H1 (cell line): ENCODE measurements around the gene FGF4.

Experiments
- CTCF ChIP-seq, 3 experiments: IDR thresholded peaks; 1 replicate in 2 of 3; 2 replicates in 1 of 3; pipeline versions ENCODE4 v1.5.1 to v1.6.1; 2011; ENCODE audit warnings: low read length in 3 of 3, mild to moderate bottlenecking in 3 of 3, inconsistent platforms in 2 of 3, low read depth in 1 of 3, moderate library complexity in 1 of 3; ENCODE audit not compliant: insufficient read depth in 1 of 3; ENCODE audit errors: control extremely low read depth in 1 of 3
- EZH2 ChIP-seq: fragments of 200-600 bp; sonication (generic); IDR thresholded peaks from 2 replicates; pipeline ENCODE4 v1.7.1; 2012; ENCODE audit warnings: low read depth, mild to moderate bottlenecking, moderate library complexity, low read length, inconsistent platforms; ENCODE audit not compliant: severe bottlenecking
- GABPA ChIP-seq: IDR thresholded peaks from 2 replicates; pipeline ENCODE4 v1.6.1; 2011; ENCODE audit warnings: mild to moderate bottlenecking, low read length, moderate library complexity, borderline replicate concordance; ENCODE audit not compliant: insufficient read depth
- POLR2A ChIP-seq, 2 experiments: IDR thresholded peaks; 1 replicate in 1 of 2; 2 replicates in 1 of 2; pipeline ENCODE4 v1.6.1; 2011; ENCODE audit warnings: low read depth in 2 of 2, low read length in 2 of 2, mild to moderate bottlenecking in 2 of 2; ENCODE audit errors: control extremely low read depth in 1 of 2

GRCh38 chr11:69750875-69751597 lies 24.1 kb downstream of the FGF4 start:
- TF ChIP-seq CTCF (IDR thresholded peaks at IDR 0.05; ENCODE audit: control extremely low read depth in 1 of 3, insufficient read depth in 1 of 3, low read depth in 1 of 3, low read length in 3 of 3) (no peak), EZH2 (no peak), POLR2A (IDR thresholded peaks at IDR 0.05; ENCODE audit: control extremely low read depth in 1 of 2, low read depth in 2 of 2, low read length in 2 of 2) (no peak), GABPA (no peak)
